GM12891 (cell line): ENCODE measurements around the gene ARHGEF1.

Source experiments
- DNase-seq: peaks from one replicate; pipeline ENCODE4 v3.0.0; 2011; ENCODE audit warnings: low spot score; ENCODE audit not compliant: insufficient read length
- FAIRE-seq: peaks from 2 replicates; lab custom pipeline; 2011; peaks lifted over from hg19 to GRCh38; lab: Jason Lieb, UNC
- PAX5 ChIP-seq: IDR thresholded peaks from 2 replicates; pipeline ENCODE4 v1.6.1; 2011; ENCODE audit warnings: low read length, moderate library complexity, mild to moderate bottlenecking; ENCODE audit not compliant: insufficient read depth, severe bottlenecking
- POLR2A ChIP-seq: IDR thresholded peaks from 2 replicates; pipeline ENCODE4 v1.6.1; 2011; ENCODE audit warnings: low read depth, low read length, control low read depth
- POLR2AphosphoS5 ChIP-seq: IDR thresholded peaks from 2 replicates; pipeline ENCODE4 v1.6.1; 2011; ENCODE audit warnings: low read depth, low read length, control low read depth
- POU2F2 ChIP-seq: IDR thresholded peaks from 2 replicates; pipeline ENCODE4 v1.6.1; 2011; ENCODE audit warnings: low read depth, mild to moderate bottlenecking, control low read depth, low read length, moderate library complexity
- SPI1 ChIP-seq: IDR thresholded peaks from 2 replicates; pipeline ENCODE4 v1.6.1; 2011; ENCODE audit warnings: low read depth, low read length, control low read depth
- TAF1 ChIP-seq: IDR thresholded peaks from 2 replicates; pipeline ENCODE4 v1.6.1; 2011; ENCODE audit warnings: low read depth, low read length, control low read depth

Gene ARHGEF1

GRCh38 chr19:41928754-41929535 is 46.0 kb downstream of the ARHGEF1 start:
- no peak for TF ChIP-seq POU2F2
- peak; percentile 85 for TF ChIP-seq SPI1
- DNase-seq (no peak), FAIRE-seq (peak; percentile 98)

GRCh38 chr19:41929536-41930071 is 46.6 kb downstream of the ARHGEF1 start:
- FAIRE-seq (no peak), DNase-seq (no peak)
- TF ChIP-seq TAF1: no peak
- TF ChIP-seq POLR2AphosphoS5: no peak
- no peak for TF ChIP-seq SPI1
- no peak for TF ChIP-seq POLR2A
- no peak for TF ChIP-seq POU2F2
- TF ChIP-seq PAX5: no peak

GRCh38 chr19:41930322-41930722 is 47.3 kb downstream of the ARHGEF1 start:
- DNase-seq (no peak), FAIRE-seq (peak; percentile 52)
- no peak for TF ChIP-seq POLR2A
- no peak for TF ChIP-seq PAX5
- TF ChIP-seq TAF1: no peak
- no peak for TF ChIP-seq POU2F2
- TF ChIP-seq POLR2AphosphoS5: no peak
- TF ChIP-seq SPI1: peak; percentile 40; the same call in 1 of the 2 replicates

- DNase-seq (no peak), FAIRE-seq (no peak)
- TF ChIP-seq TAF1: no peak
- no peak for TF ChIP-seq PAX5
- TF ChIP-seq POLR2A: no peak
- TF ChIP-seq POLR2AphosphoS5: no peak
- no peak for TF ChIP-seq POU2F2
- no peak for TF ChIP-seq SPI1
Observed at GRCh38 chr19:41930926-41931592, 48.1 kb downstream of the ARHGEF1 start.

- TF ChIP-seq TAF1: no peak
- no peak for TF ChIP-seq POLR2A
- no peak for TF ChIP-seq SPI1
- no peak for TF ChIP-seq POLR2AphosphoS5
- TF ChIP-seq POU2F2: no peak
- TF ChIP-seq PAX5: no peak
- no peak for FAIRE-seq
- DNase-seq: no peak
Observed at GRCh38 chr19:41932259-41932719, 49.3 kb downstream of the ARHGEF1 start.

- TF ChIP-seq PAX5 (no peak), POU2F2 (no peak), POLR2AphosphoS5 (no peak), SPI1 (no peak), TAF1 (no peak), POLR2A (no peak)
- FAIRE-seq (no peak), DNase-seq (no peak)
Observed at GRCh38 chr19:41932720-41933332, 49.8 kb downstream of the ARHGEF1 start.

- DNase-seq: no peak
- TF ChIP-seq POLR2AphosphoS5 (no peak), SPI1 (peak; percentile 2; the same call in 1 of the 2 replicates)
- peak; percentile 33 for FAIRE-seq
Observed at GRCh38 chr19:41933693-41934426, 50.9 kb downstream of the ARHGEF1 start.

- TF ChIP-seq POU2F2: no peak
- no peak for TF ChIP-seq POLR2AphosphoS5
- no peak for TF ChIP-seq PAX5
- TF ChIP-seq SPI1: no peak
- TF ChIP-seq TAF1: no peak
- TF ChIP-seq POLR2A: no peak
- no peak for DNase-seq
- peak; percentile 92 for FAIRE-seq
Observed at GRCh38 chr19:41934849-41935374, 51.9 kb downstream of the ARHGEF1 start.

GRCh38 chr19:41935760-41936415 is 52.9 kb downstream of the ARHGEF1 start:
- FAIRE-seq: no peak
- no peak for DNase-seq
- no peak for TF ChIP-seq POLR2AphosphoS5
- TF ChIP-seq PAX5: no peak
- no peak for TF ChIP-seq SPI1
- TF ChIP-seq POU2F2: no peak
- no peak for TF ChIP-seq POLR2A
